NT2/D1 (cell line): ENCODE data around the gene FGFBP3.

Experiments used
- YY1 ChIP-seq: IDR thresholded peaks from 2 replicates; pipeline ENCODE4 v1.6.1; 2011; ENCODE audit not compliant: insufficient read length, insufficient read depth
- ZNF274 ChIP-seq: IDR thresholded peaks from 2 replicates; pipeline ENCODE4 v1.6.1; 2011; ENCODE audit warnings: mild to moderate bottlenecking, low read depth, low read length

DNA sequence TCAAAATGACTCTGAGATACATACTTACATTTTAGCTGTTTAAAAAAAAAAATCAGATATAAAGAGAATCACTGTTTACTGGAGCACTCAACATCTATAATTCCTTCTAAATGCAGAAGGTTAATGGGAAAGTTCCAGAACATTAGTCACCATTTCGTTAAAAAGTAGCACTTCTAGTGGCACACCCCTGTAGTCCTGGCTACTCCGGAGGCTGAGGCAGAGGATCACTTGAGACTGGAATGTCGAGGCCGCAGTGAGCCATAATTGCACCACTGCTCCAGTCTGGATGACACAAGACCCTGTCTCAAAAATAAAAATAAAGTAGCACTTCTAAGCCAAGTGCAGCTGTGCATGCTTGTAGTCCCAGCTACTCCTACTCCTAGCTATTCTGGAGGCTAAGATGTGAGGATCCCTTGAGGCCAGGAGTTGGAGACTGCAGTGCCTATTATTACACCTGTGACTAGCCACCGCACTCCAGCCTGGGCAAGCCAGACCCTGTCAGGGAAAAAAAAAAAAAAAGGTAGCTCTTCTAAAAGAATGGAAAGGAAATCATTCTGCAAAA, 2.2 kb downstream of the FGFBP3 start:
- TF ChIP-seq ZNF274 (no peak), YY1 (no peak)
